Thyroid gland (tissue), 4 donors: Measurements from ENCODE around the gene QARS1.

Source experiments
- CTCF ChIP-seq, 6 experiments: fragments of 200-600 bp in 3 of 6; fragments of 450-650 bp in 3 of 6; sonication (generic) in 3 of 6; IDR thresholded peaks; one replicate each; pipeline ENCODE4 v1.5.1; 2016 to 2019; ENCODE audit warnings: antibody characterized with exemption in 6 of 6, mild to moderate bottlenecking in 2 of 6, inconsistent platforms in 1 of 6, moderate library complexity in 1 of 6
- POLR2A ChIP-seq, 2 donors: fragments of 450-650 bp; IDR thresholded peaks; one replicate each; pipeline ENCODE4 v1.6.1; 2017; ENCODE audit warnings: antibody characterized with exemption in 2 of 2, mild to moderate bottlenecking in 2 of 2, moderate library complexity in 1 of 2

GRCh38 chr3:49120096-49120437 lies 15.5 kb upstream of the QARS1 start:
- TF ChIP-seq CTCF (IDR thresholded peaks at IDR 0.05) (no peak), POLR2A (IDR thresholded peaks at IDR 0.05) (no peak)
